Glutamatergic neuron (in vitro differentiated cells): ENCODE data around the gene GPLD1. TPM values are rescaled to one million over a fixed set of nuclear protein-coding genes. Genes with fewer than 3 reads are reported as not detected.
"Not testable (repeated sequence)": the region's sequence is repeated elsewhere in the genome, so short reads cannot be mapped to it uniquely, and the experiment has no call there.

ENCODE experiments used
- DNase-seq: peaks from one replicate; pipeline ENCODE4 v3.0.0; 2022
- H3K27ac Mint-ChIP-seq: one replicate; pipeline ENCODE4 v1.8.0; 2020; ENCODE audit warnings: mild to moderate bottlenecking, mixed read lengths, inconsistent platforms; ENCODE audit not compliant: unreplicated experiment
- H3K27me3 Mint-ChIP-seq: one replicate; pipeline ENCODE4 v1.8.0; 2020; ENCODE audit warnings: mild to moderate bottlenecking, moderate library complexity, mixed read lengths, inconsistent platforms; ENCODE audit not compliant: unreplicated experiment
- H3K36me3 Mint-ChIP-seq: one replicate; pipeline ENCODE4 v1.8.0; 2020; ENCODE audit warnings: mild to moderate bottlenecking, mixed read lengths, inconsistent platforms; ENCODE audit not compliant: unreplicated experiment
- H3K4me1 Mint-ChIP-seq: one replicate; pipeline ENCODE4 v1.8.0; 2020; ENCODE audit warnings: mild to moderate bottlenecking, low read depth, mixed read lengths, inconsistent platforms; ENCODE audit not compliant: unreplicated experiment
- H3K4me3 Mint-ChIP-seq: one replicate; pipeline ENCODE4 v1.8.0; 2020; ENCODE audit warnings: mild to moderate bottlenecking, mixed read lengths, inconsistent platforms; ENCODE audit not compliant: unreplicated experiment
- H3K9me3 Mint-ChIP-seq: one replicate; pipeline ENCODE4 v1.8.0; 2020; ENCODE audit warnings: mild to moderate bottlenecking, moderate library complexity, mixed read lengths, inconsistent platforms; ENCODE audit not compliant: unreplicated experiment
- CTCF ChIP-seq: fragments of 200-600 bp; sonication (generic); IDR thresholded peaks from one replicate; pipeline ENCODE4 v1.5.0; 2021; ENCODE audit not compliant: partially characterized antibody, unreplicated experiment
- total RNA-seq: library from RNA; stranded (reverse); fragmentation: NEBNext Ultra II Directional; extraction: Animal tissue kit (Norgen Biotek cat#: 25700); gene quantifications from one replicate; pipeline ENCODE4 v1.2.1, GENCODE V29; 2021; ENCODE audit not compliant: unreplicated experiment

The GPLD1 gene
- total RNA-seq, 1 donor from 2014 or later, result 2.0 TPM

- H3K27ac Mint-ChIP-seq, H3K4me1 Mint-ChIP-seq: not testable (repeated sequence)
Measured at GRCh38 chr6:24382891-24383494, 106.4 kb downstream of the GPLD1 start.

GRCh38 chr6:24382220-24382540 is 107.2 kb downstream of the GPLD1 start:
- H3K36me3 Mint-ChIP-seq, result no peaks in the 10 kb centered on the region
- TF ChIP-seq CTCF, result no peak
- peaks cover 1% of the 10 kb centered on the region for H3K27me3 Mint-ChIP-seq
- DNase-seq, result no peak
- no peak overlapping the region for H3K27ac Mint-ChIP-seq
- H3K4me3 Mint-ChIP-seq, result no peak overlapping the region
- H3K4me1 Mint-ChIP-seq, result peaks cover 2% of the 10 kb centered on the region
- H3K9me3 Mint-ChIP-seq, result peaks cover 2% of the 10 kb centered on the region

More at GRCh38 chr6:24382891-24383494, 106.4 kb downstream of the GPLD1 start:
- not testable (repeated sequence) for H3K36me3 Mint-ChIP-seq, H3K27me3 Mint-ChIP-seq, H3K4me3 Mint-ChIP-seq, H3K9me3 Mint-ChIP-seq, DNase-seq

DNA sequence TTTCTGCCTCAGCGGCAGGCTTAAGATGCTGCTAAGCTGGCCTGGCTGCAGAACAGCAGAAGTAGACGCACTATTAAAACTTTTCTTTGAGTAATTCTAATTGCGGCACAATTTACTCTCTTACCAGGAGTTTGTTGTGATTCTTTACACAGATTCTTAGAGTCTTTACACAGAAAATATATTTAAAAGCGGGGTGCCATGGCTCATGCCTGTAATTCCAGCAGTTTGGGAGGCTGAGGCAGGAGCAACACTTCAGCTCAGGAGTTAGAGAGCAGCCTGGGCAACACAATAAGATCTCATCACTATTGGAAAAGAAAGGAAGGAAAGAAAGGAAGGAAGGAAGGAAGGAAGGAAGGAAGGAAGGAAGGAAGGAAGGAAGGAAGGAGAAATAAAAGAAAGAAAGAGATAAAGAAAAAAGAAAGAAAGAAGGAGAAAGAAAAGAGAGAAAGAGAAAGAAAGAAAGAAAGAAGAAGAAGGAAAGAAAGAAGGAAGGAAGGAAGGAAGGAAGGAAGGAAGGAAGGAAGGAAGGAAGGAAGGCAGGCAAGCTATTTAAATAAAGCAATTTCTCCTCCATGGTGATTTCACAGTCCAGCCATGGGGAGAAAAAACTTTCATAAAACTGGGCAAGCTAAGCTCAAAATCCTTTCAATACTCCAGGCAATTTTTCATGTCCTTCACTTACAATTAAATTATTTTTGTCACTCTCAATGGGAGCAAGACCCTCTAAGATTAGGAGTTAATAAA is 107.7 kb downstream of the GPLD1 start:
- no peak for DNase-seq
- no peak for TF ChIP-seq CTCF
- peaks cover 2% of the 10 kb centered on the region for H3K4me1 Mint-ChIP-seq
- no peaks in the 10 kb centered on the region for H3K36me3 Mint-ChIP-seq
- H3K4me3 Mint-ChIP-seq, result no peak overlapping the region
- H3K9me3 Mint-ChIP-seq, result peaks cover 2% of the 10 kb centered on the region
- H3K27ac Mint-ChIP-seq, result no peak overlapping the region
- H3K27me3 Mint-ChIP-seq, result peaks cover 4% of the 10 kb centered on the region

GRCh38 chr6:24378473-24379097 is 110.8 kb downstream of the GPLD1 start:
- Mint-ChIP-seq H3K27ac (no peak overlapping the region), H3K4me3 (no peak overlapping the region), H3K9me3 (peaks cover 5% of the 10 kb centered on the region), H3K27me3 (peaks cover 4% of the 10 kb centered on the region), H3K4me1 (peaks cover 13% of the 10 kb centered on the region), H3K36me3 (no peaks in the 10 kb centered on the region)
- TF ChIP-seq CTCF, result no peak
- DNase-seq, result no peak

Other genes starting within 250 kb of the GPLD1 start
- gene DCDC2, start 131.5 kb downstream of the GPLD1 start, total RNA-seq, result not detected
- gene MRS2, start 86.6 kb downstream of the GPLD1 start, total RNA-seq, result 25.2 TPM
- gene ALDH5A1, start 5.4 kb upstream of the GPLD1 start, total RNA-seq, result 1.2 TPM
- 1.8 TPM for gene KIAA0319, start 156.6 kb upstream of the GPLD1 start, total RNA-seq
- gene TDP2, start 177.3 kb upstream of the GPLD1 start, total RNA-seq, result 56.9 TPM
- 25.3 TPM for gene ACOT13, start 177.5 kb upstream of the GPLD1 start, total RNA-seq
- 155 TPM for gene C6orf62, start 229.6 kb upstream of the GPLD1 start, total RNA-seq